ENCODE data around the gene EHMT1. TPM values are rescaled to one million over a fixed set of nuclear protein-coding genes. Genes with fewer than 3 reads are reported as not detected.

The EHMT1 gene
- total and polyA plus RNA-seq, 2 of the 13 experiments (the other 11 are each of a cell fraction or from before 2014, with no cell fraction given) = 23.0 to 27.1 TPM

DNA sequence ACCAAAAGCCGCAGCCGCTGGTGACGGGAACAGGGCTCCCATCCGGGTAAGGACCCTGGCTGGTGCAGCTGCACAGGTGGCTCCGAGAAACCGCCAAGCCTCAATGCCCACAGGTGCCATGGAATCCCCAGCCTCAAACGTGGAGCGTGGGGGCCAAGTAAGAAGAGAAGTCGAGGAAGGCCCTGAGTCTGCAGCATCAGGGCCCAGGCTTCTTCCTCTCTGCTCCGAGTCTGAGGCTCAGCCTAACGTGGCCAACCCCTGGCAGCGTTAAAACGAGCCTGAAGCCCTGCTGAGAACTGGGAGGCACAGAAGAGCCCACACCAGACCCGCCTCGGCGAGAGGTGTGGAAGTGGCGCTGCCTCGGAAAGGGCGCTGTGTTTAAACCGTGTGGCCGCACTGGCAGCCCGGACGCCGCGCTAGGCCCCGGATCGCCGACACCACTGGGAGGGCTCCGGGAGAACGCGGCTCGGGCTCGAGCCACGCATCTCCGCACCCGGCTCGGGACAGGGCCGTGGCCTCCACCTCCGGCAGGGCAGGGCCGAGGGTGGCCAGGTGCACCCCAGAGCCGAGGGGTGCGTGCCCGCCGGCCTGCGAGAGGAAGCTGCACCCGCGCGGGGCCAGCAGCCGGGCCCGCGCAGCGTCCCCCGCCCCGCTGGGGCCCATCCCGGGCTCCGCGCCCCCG, 29.2 kb upstream of the EHMT1 start (continued):
- no peak for TF ChIP-seq SOX6 (IDR thresholded peaks at IDR 0.05)
- no peak for TF ChIP-seq SOX6 (CRISPR knock-in tag; IDR thresholded peaks at IDR 0.05)
- TF ChIP-seq SMARCC2 (IDR thresholded peaks at IDR 0.05) = no peak
- TF ChIP-seq NFIB (CRISPR knock-in tag; IDR thresholded peaks at IDR 0.05; ENCODE audit: borderline replicate concordance) = no peak
- TF ChIP-seq, protein P1, sequence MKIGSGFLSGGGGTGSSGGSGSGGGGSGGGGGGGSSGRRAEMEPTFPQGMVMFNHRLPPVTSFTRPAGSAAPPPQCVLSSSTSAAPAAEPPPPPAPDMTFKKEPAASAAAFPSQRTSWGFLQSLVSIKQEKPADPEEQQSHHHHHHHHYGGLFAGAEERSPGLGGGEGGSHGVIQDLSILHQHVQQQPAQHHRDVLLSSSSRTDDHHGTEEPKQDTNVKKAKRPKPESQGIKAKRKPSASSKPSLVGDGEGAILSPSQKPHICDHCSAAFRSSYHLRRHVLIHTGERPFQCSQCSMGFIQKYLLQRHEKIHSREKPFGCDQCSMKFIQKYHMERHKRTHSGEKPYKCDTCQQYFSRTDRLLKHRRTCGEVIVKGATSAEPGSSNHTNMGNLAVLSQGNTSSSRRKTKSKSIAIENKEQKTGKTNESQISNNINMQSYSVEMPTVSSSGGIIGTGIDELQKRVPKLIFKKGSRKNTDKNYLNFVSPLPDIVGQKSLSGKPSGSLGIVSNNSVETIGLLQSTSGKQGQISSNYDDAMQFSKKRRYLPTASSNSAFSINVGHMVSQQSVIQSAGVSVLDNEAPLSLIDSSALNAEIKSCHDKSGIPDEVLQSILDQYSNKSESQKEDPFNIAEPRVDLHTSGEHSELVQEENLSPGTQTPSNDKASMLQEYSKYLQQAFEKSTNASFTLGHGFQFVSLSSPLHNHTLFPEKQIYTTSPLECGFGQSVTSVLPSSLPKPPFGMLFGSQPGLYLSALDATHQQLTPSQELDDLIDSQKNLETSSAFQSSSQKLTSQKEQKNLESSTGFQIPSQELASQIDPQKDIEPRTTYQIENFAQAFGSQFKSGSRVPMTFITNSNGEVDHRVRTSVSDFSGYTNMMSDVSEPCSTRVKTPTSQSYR (CRISPR knock-in tag; IDR thresholded peaks at IDR 0.05; ENCODE audit: borderline replicate concordance) = no peak
- no peak for TF ChIP-seq CHD4 (IDR thresholded peaks at IDR 0.05; ENCODE audit: borderline replicate concordance, low read length)
- TF ChIP-seq ESRRA (CRISPR knock-in tag; IDR thresholded peaks at IDR 0.05; ENCODE audit: low read depth) = no peak
- TF ChIP-seq PRPF4 (IDR thresholded peaks at IDR 0.05; ENCODE audit: low read depth, low read length, poor library complexity, severe bottlenecking) = no peak
- TF ChIP-seq SRSF4 (IDR thresholded peaks at IDR 0.05; ENCODE audit: low read depth, low read length, poor library complexity, severe bottlenecking) = no peak
- TF ChIP-seq CAMTA2 (CRISPR knock-in tag; IDR thresholded peaks at IDR 0.05; ENCODE audit: borderline replicate concordance) = no peak
- no peak for TF ChIP-seq STAG1 (CRISPR knock-in tag; IDR thresholded peaks at IDR 0.05)
- no peak for TF ChIP-seq FOXK1 (CRISPR knock-in tag; IDR thresholded peaks at IDR 0.05; ENCODE audit: borderline replicate concordance, low read depth)
- no peak for TF ChIP-seq GATA4 (IDR thresholded peaks at IDR 0.05; ENCODE audit: borderline replicate concordance, low read depth)
- peak; percentile 28; the same call in 1 of the 2 replicates for TF ChIP-seq TAF1 (CRISPR knock-in tag; IDR thresholded peaks at IDR 0.05)
- TF ChIP-seq HHEX (CRISPR knock-in tag; IDR thresholded peaks at IDR 0.05) = no peak
- TF ChIP-seq PCBP2 (optimal IDR thresholded peaks at IDR 0.05; ENCODE audit: low read depth, low read length, poor library complexity, severe bottlenecking) = no peak
- peak; percentile 39; the same call in 1 of the 2 replicates for TF ChIP-seq SAP130 (CRISPR knock-in tag; IDR thresholded peaks at IDR 0.05; ENCODE audit: low read depth)
- TF ChIP-seq ATAD3A (CRISPR knock-in tag; IDR thresholded peaks at IDR 0.05) = no peak
- no peak for TF ChIP-seq SETDB1 (CRISPR knock-in tag; IDR thresholded peaks at IDR 0.05; ENCODE audit: borderline replicate concordance)
- TF ChIP-seq ZNF253 (CRISPR knock-in tag; IDR thresholded peaks at IDR 0.05; ENCODE audit: borderline replicate concordance) = no peak
- TF ChIP-seq RBAK (CRISPR knock-in tag; IDR thresholded peaks at IDR 0.05) = no peak
- TF ChIP-seq RNF2 (conservative IDR thresholded peaks at IDR 0.05; ENCODE audit: low read depth) = 0 out of 2 replicates have a peak, but pooled peaks have one; percentile 38
- TF ChIP-seq, protein P2, sequence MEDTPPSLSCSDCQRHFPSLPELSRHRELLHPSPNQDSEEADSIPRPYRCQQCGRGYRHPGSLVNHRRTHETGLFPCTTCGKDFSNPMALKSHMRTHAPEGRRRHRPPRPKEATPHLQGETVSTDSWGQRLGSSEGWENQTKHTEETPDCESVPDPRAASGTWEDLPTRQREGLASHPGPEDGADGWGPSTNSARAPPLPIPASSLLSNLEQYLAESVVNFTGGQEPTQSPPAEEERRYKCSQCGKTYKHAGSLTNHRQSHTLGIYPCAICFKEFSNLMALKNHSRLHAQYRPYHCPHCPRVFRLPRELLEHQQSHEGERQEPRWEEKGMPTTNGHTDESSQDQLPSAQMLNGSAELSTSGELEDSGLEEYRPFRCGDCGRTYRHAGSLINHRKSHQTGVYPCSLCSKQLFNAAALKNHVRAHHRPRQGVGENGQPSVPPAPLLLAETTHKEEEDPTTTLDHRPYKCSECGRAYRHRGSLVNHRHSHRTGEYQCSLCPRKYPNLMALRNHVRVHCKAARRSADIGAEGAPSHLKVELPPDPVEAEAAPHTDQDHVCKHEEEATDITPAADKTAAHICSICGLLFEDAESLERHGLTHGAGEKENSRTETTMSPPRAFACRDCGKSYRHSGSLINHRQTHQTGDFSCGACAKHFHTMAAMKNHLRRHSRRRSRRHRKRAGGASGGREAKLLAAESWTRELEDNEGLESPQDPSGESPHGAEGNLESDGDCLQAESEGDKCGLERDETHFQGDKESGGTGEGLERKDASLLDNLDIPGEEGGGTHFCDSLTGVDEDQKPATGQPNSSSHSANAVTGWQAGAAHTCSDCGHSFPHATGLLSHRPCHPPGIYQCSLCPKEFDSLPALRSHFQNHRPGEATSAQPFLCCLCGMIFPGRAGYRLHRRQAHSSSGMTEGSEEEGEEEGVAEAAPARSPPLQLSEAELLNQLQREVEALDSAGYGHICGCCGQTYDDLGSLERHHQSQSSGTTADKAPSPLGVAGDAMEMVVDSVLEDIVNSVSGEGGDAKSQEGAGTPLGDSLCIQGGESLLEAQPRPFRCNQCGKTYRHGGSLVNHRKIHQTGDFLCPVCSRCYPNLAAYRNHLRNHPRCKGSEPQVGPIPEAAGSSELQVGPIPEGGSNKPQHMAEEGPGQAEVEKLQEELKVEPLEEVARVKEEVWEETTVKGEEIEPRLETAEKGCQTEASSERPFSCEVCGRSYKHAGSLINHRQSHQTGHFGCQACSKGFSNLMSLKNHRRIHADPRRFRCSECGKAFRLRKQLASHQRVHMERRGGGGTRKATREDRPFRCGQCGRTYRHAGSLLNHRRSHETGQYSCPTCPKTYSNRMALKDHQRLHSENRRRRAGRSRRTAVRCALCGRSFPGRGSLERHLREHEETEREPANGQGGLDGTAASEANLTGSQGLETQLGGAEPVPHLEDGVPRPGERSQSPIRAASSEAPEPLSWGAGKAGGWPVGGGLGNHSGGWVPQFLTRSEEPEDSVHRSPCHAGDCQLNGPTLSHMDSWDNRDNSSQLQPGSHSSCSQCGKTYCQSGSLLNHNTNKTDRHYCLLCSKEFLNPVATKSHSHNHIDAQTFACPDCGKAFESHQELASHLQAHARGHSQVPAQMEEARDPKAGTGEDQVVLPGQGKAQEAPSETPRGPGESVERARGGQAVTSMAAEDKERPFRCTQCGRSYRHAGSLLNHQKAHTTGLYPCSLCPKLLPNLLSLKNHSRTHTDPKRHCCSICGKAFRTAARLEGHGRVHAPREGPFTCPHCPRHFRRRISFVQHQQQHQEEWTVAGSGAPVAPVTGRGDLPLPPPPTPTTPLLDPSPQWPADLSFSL (CRISPR knock-in tag; IDR thresholded peaks at IDR 0.05) = no peak

Measured in HepG2 (cell line).